ENCODE data around the gene GLT8D2.
"Not testable (repeated sequence)": the region's sequence is repeated elsewhere in the genome, so short reads cannot be mapped to it uniquely, and the experiment has no call there.

The GLT8D2 gene

GRCh38 chr12:104049278-104049902 lies 597 bp downstream of the GLT8D2 start:
- peak; percentile 21 for DNase-seq

- no peak for DNase-seq
These were observed 1.2 kb downstream of the GLT8D2 start for GRCh38 chr12:104048811-104049210.

GRCh38 chr12:104048162-104048561 lies 1.8 kb downstream of the GLT8D2 start:
- DNase-seq = no peak

- DNase-seq = no peak
These were observed 3.7 kb downstream of the GLT8D2 start for GRCh38 chr12:104046306-104046705.

- DNase-seq = no peak
These were observed 5.8 kb downstream of the GLT8D2 start for GRCh38 chr12:104044158-104044557.

GRCh38 chr12:104042580-104042979 lies 7.4 kb downstream of the GLT8D2 start:
- no peak for DNase-seq

GRCh38 chr12:104039769-104040168 lies 10.2 kb downstream of the GLT8D2 start:
- DNase-seq = not testable (repeated sequence)

GRCh38 chr12:104036143-104036542 lies 13.8 kb downstream of the GLT8D2 start:
- not testable (repeated sequence) for DNase-seq

GRCh38 chr12:104030596-104030995 lies 19.4 kb downstream of the GLT8D2 start:
- DNase-seq = not testable (repeated sequence)

- no peak for DNase-seq
These were observed 23.0 kb downstream of the GLT8D2 start for GRCh38 chr12:104026841-104027599.

GRCh38 chr12:104025771-104026170 lies 24.2 kb downstream of the GLT8D2 start:
- DNase-seq = no peak

GRCh38 chr12:104024348-104024747 lies 25.6 kb downstream of the GLT8D2 start:
- DNase-seq = no peak

- no peak for DNase-seq
These were observed 26.3 kb downstream of the GLT8D2 start for GRCh38 chr12:104023710-104024109.

- no peak for DNase-seq
These were observed 27.2 kb downstream of the GLT8D2 start for GRCh38 chr12:104022786-104023185.

- not testable (repeated sequence) for DNase-seq
These were observed 28.1 kb downstream of the GLT8D2 start for GRCh38 chr12:104021862-104022261.

- no peak for DNase-seq
These were observed 37.7 kb downstream of the GLT8D2 start for GRCh38 chr12:104012331-104012730.

GRCh38 chr12:104011253-104011652 lies 38.7 kb downstream of the GLT8D2 start:
- DNase-seq = peak; percentile 66

GRCh38 chr12:104010606-104011169 lies 39.3 kb downstream of the GLT8D2 start:
- no peak for DNase-seq

GRCh38 chr12:104010121-104010520 lies 39.9 kb downstream of the GLT8D2 start:
- no peak for DNase-seq

- DNase-seq = peak; percentile 47
These were observed 43.1 kb downstream of the GLT8D2 start for GRCh38 chr12:104006929-104007328.

GRCh38 chr12:104003596-104003995 lies 46.4 kb downstream of the GLT8D2 start:
- no peak for DNase-seq

- no peak for DNase-seq
These were observed 47.3 kb downstream of the GLT8D2 start for GRCh38 chr12:104002686-104003085.

GRCh38 chr12:104000807-104001434 lies 49.1 kb downstream of the GLT8D2 start:
- no peak for DNase-seq

GRCh38 chr12:103998976-103999375 lies 51.0 kb downstream of the GLT8D2 start:
- DNase-seq = no peak
